H9 (cell line): ENCODE measurements around the gene FANCI. TPM values are rescaled to one million over a fixed set of nuclear protein-coding genes. Genes with fewer than 3 reads are reported as not detected.

ENCODE experiments used
- DNase-seq: peaks from one replicate; pipeline ENCODE4 v3.0.0-alpha.2; 2017
- H2AFZ ChIP-seq: one replicate; pipeline ENCODE4 v1.6.1; 2013; ENCODE audit warnings: mild to moderate bottlenecking, low read length, control low read depth, moderate library complexity
- H2AK5ac ChIP-seq: 2 replicates; pipeline ENCODE4 v1.6.1; 2013; ENCODE audit warnings: low read length, control low read depth, mixed read lengths; ENCODE audit not compliant: insufficient read length
- H2BK120ac ChIP-seq: one replicate; pipeline ENCODE4 v1.6.1; 2013; ENCODE audit warnings: low read depth, mild to moderate bottlenecking, low read length, control low read depth, inconsistent platforms; ENCODE audit not compliant: poor library complexity, severe bottlenecking
- H2BK12ac ChIP-seq: 2 replicates; pipeline ENCODE4 v1.6.1; 2013; ENCODE audit warnings: low read length, control low read depth, mixed read lengths, low read depth; ENCODE audit not compliant: insufficient read length
- H2BK15ac ChIP-seq: 2 replicates; pipeline ENCODE4 v1.6.1; 2013; ENCODE audit warnings: low read depth, low read length, control low read depth
- H2BK20ac ChIP-seq: one replicate; pipeline ENCODE4 v1.6.1; 2013; ENCODE audit warnings: low read depth, mild to moderate bottlenecking, low read length, control low read depth, inconsistent platforms; ENCODE audit not compliant: poor library complexity, severe bottlenecking
- H2BK5ac ChIP-seq: 2 replicates; pipeline ENCODE4 v1.6.1; 2013; ENCODE audit warnings: low read length, control low read depth, mixed read lengths; ENCODE audit not compliant: insufficient read length
- H3K14ac ChIP-seq: 2 replicates; pipeline ENCODE4 v1.6.1; 2013; ENCODE audit warnings: low read length, control low read depth; ENCODE audit not compliant: insufficient read depth
- H3K18ac ChIP-seq: 2 replicates; pipeline ENCODE4 v1.6.1; 2013; ENCODE audit warnings: low read depth, mild to moderate bottlenecking, mixed read lengths, low read length, control low read depth; ENCODE audit not compliant: insufficient read length
- H3K23ac ChIP-seq: 2 replicates; pipeline ENCODE4 v1.6.1; 2013; ENCODE audit warnings: low read length, control low read depth, mixed read lengths, low read depth; ENCODE audit not compliant: insufficient read length
- H3K23me2 ChIP-seq: 2 replicates; pipeline ENCODE4 v1.6.1; 2013; ENCODE audit warnings: low read depth, mild to moderate bottlenecking, mixed read lengths, low read length, control low read depth; ENCODE audit not compliant: insufficient read length, poor library complexity, severe bottlenecking
- H3K27ac ChIP-seq: 2 replicates; pipeline ENCODE4 v1.5.1; 2013; ENCODE audit warnings: low read length, control low read depth, mixed read lengths, low read depth; ENCODE audit not compliant: insufficient read length
- H3K27me3 ChIP-seq: 2 replicates; pipeline ENCODE4 v1.6.1; 2013; ENCODE audit warnings: low read length, control low read depth, inconsistent platforms; ENCODE audit not compliant: insufficient read depth
- H3K4ac ChIP-seq: 2 replicates; pipeline ENCODE4 v1.6.1; 2013; ENCODE audit warnings: low read depth, mild to moderate bottlenecking, control low read depth, inconsistent platforms, low read length, moderate library complexity
- H3K4me1 ChIP-seq: 2 replicates; pipeline ENCODE4 v1.6.1; 2013; ENCODE audit warnings: low read length, control low read depth, inconsistent platforms; ENCODE audit not compliant: insufficient read depth
- H3K4me2 ChIP-seq: 2 replicates; pipeline ENCODE4 v1.6.1; 2013; ENCODE audit warnings: low read length, control low read depth, mixed read lengths; ENCODE audit not compliant: insufficient read length, insufficient read depth
- H3K56ac ChIP-seq: 2 replicates; pipeline ENCODE4 v1.6.1; 2013; ENCODE audit warnings: low read depth, mild to moderate bottlenecking, mixed read lengths, low read length, control low read depth; ENCODE audit not compliant: insufficient read length
- H3K79me1 ChIP-seq: 2 replicates; pipeline ENCODE4 v1.6.1; 2013; ENCODE audit warnings: low read depth, mild to moderate bottlenecking, moderate library complexity, low read length, control low read depth, inconsistent platforms; ENCODE audit not compliant: insufficient read depth, poor library complexity, severe bottlenecking
- H3K79me2 ChIP-seq: 2 replicates; pipeline ENCODE4 v1.6.1; 2013; ENCODE audit warnings: low read length, control low read depth, inconsistent platforms; ENCODE audit not compliant: insufficient read depth
- H3K9ac ChIP-seq: 2 replicates; pipeline ENCODE4 v1.6.1; 2013; ENCODE audit warnings: low read length, control low read depth, mixed read lengths; ENCODE audit not compliant: insufficient read length; ENCODE audit errors: extremely low read depth
- H3K9me3 ChIP-seq: one replicate; pipeline ENCODE4 v1.6.1; 2013; ENCODE audit warnings: low read depth, low read length, inconsistent platforms; ENCODE audit not compliant: control insufficient read depth
- H3T11ph ChIP-seq: one replicate; pipeline ENCODE4 v1.6.1; 2013; ENCODE audit warnings: mild to moderate bottlenecking, low read length, control low read depth, inconsistent platforms
- H4K20me1 ChIP-seq: one replicate; pipeline ENCODE4 v1.6.1; 2013; ENCODE audit not compliant: control insufficient read depth, insufficient read length, insufficient read depth
- H4K5ac ChIP-seq: 2 replicates; pipeline ENCODE4 v1.6.1; 2013; ENCODE audit warnings: low read depth, mild to moderate bottlenecking, mixed read lengths, low read length, control low read depth; ENCODE audit not compliant: insufficient read length
- H4K8ac ChIP-seq: replicated peaks from 2 replicates; pipeline ENCODE4 v1.6.1; 2013; ENCODE audit warnings: low read length, control low read depth, mixed read lengths, low read depth; ENCODE audit not compliant: insufficient read length
- H4K91ac ChIP-seq: 2 replicates; pipeline ENCODE4 v1.6.1; 2013; ENCODE audit warnings: low read depth, mild to moderate bottlenecking, moderate library complexity, mixed read lengths, low read length, control low read depth; ENCODE audit not compliant: insufficient read length
- H3K27ac Mint-ChIP-seq, 3 experiments: 2 replicates in 2 of 3; 3 replicates in 1 of 3; pipeline ENCODE4 v1.8.0; 2020 to 2021; ENCODE audit warnings: mixed read lengths in 3 of 3, mild to moderate bottlenecking in 1 of 3, moderate library complexity in 1 of 3
- H3K27me3 Mint-ChIP-seq: 2 replicates; pipeline ENCODE4 v1.8.0; 2021; ENCODE audit warnings: low read depth, mild to moderate bottlenecking, moderate library complexity, mixed read lengths
- H3K36me3 Mint-ChIP-seq, 3 experiments: 2 replicates in 2 of 3; 3 replicates in 1 of 3; pipeline ENCODE4 v1.8.0; 2020 to 2021; ENCODE audit warnings: low read depth in 3 of 3, mixed read lengths in 3 of 3; ENCODE audit not compliant: insufficient read depth in 1 of 3
- H3K4me1 Mint-ChIP-seq, 2 experiments: 2 replicates each; pipeline ENCODE4 v1.8.0; 2020; ENCODE audit warnings: mixed read lengths in 2 of 2
- H3K4me3 Mint-ChIP-seq, 2 experiments: 2 replicates in 1 of 2; 3 replicates in 1 of 2; pipeline ENCODE4 v1.8.0; 2020 to 2021; ENCODE audit warnings: mild to moderate bottlenecking in 2 of 2, mixed read lengths in 2 of 2, moderate library complexity in 1 of 2
- H3K9me3 Mint-ChIP-seq, 2 experiments: 2 replicates in 1 of 2; 3 replicates in 1 of 2; pipeline ENCODE4 v1.8.0; 2020; ENCODE audit warnings: mild to moderate bottlenecking in 2 of 2, mixed read lengths in 2 of 2, moderate library complexity in 1 of 2
- WGBS: extraction: QIAGEN DNeasy Blood & Tissue Kit; methylation state at CpG from one replicate; pipeline ENCODE4 v1.1.7; 2013; ENCODE audit warnings: missing lambda C conversion rate, low lambda C conversion rate, mixed read lengths; ENCODE audit not compliant: insufficient read length; ENCODE audit errors: extremely low coverage; 5-methylcytosine and 5-hydroxymethylcytosine counted together
- total RNA-seq: library from RNA; stranded (reverse); gene quantifications from 2 replicates; pipeline ENCODE4 v1.2.1, GENCODE V29; 2021
- TF ChIP-seq, protein P1 (sequence below): fragments of 200-600 bp; sonication (generic); conservative IDR thresholded peaks from 3 replicates; pipeline ENCODE4 v1.8.0; 2021; ENCODE audit warnings: antibody characterized with exemption, mild to moderate bottlenecking

FANCI gene
- total RNA-seq, 1 experiment from 2014 or later: 106 TPM

- no peak overlapping the region for H4K91ac ChIP-seq
- no peak overlapping the region for H3K9ac ChIP-seq
- H4K20me1 ChIP-seq: no peaks in the 10 kb centered on the region
- no peak overlapping the region for H3K23ac ChIP-seq
- no peak overlapping the region for H3T11ph ChIP-seq
- H3K4me1 ChIP-seq: no peaks in the 10 kb centered on the region
- H3K79me1 ChIP-seq: no peaks in the 10 kb centered on the region
- H3K79me2 ChIP-seq: no peaks in the 10 kb centered on the region
- H3K56ac ChIP-seq: no peak overlapping the region
- H2AK5ac ChIP-seq: no peak overlapping the region
- no peak overlapping the region for H3K4ac ChIP-seq
- Mint-ChIP-seq H3K27ac (no peak overlapping the region; a peak in 1 of 7 replicates), H3K4me3 (no peak overlapping the region; a peak in 1 of 5 replicates), H3K27me3 (peaks cover 97% of the 10 kb centered on the region), H3K9me3 (peaks cover 0 to 4% of the 10 kb centered on the region in 2 experiments; a peak in 1 of 5 replicates), H3K36me3 (no peaks in the 10 kb centered on the region), H3K4me1 (peaks cover 24 to 27% of the 10 kb centered on the region in 2 experiments)
- no peak overlapping the region for H2BK120ac ChIP-seq
- no peaks in the 10 kb centered on the region for H3K9me3 ChIP-seq
- H3K27ac ChIP-seq: no peak overlapping the region
- H3K14ac ChIP-seq: no peak overlapping the region
- no peak overlapping the region for H4K8ac ChIP-seq
- H2BK15ac ChIP-seq: no peak overlapping the region; the same call in 1 of the 2 replicates
- H3K27me3 ChIP-seq: peaks cover 49% of the 10 kb centered on the region
- TF ChIP-seq, protein P1, sequence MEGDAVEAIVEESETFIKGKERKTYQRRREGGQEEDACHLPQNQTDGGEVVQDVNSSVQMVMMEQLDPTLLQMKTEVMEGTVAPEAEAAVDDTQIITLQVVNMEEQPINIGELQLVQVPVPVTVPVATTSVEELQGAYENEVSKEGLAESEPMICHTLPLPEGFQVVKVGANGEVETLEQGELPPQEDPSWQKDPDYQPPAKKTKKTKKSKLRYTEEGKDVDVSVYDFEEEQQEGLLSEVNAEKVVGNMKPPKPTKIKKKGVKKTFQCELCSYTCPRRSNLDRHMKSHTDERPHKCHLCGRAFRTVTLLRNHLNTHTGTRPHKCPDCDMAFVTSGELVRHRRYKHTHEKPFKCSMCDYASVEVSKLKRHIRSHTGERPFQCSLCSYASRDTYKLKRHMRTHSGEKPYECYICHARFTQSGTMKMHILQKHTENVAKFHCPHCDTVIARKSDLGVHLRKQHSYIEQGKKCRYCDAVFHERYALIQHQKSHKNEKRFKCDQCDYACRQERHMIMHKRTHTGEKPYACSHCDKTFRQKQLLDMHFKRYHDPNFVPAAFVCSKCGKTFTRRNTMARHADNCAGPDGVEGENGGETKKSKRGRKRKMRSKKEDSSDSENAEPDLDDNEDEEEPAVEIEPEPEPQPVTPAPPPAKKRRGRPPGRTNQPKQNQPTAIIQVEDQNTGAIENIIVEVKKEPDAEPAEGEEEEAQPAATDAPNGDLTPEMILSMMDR: peak; percentile 64
- no peak overlapping the region for H2BK5ac ChIP-seq
- H2AFZ ChIP-seq: no peak overlapping the region
- no peak overlapping the region for H2BK20ac ChIP-seq
- no peaks in the 10 kb centered on the region for H3K23me2 ChIP-seq
- H3K18ac ChIP-seq: no peak overlapping the region
- no peak overlapping the region for H3K4me2 ChIP-seq
- no peak for DNase-seq
- H2BK12ac ChIP-seq: no peak overlapping the region
- no CpG with 5 or more reads among the region's 13 CpGs for WGBS
- no peak overlapping the region for H4K5ac ChIP-seq
These were observed 113.0 kb downstream of the FANCI start for GRCh38 chr15:89356634-89357298.
